K562 (cell line): Measurements from ENCODE around the gene NOP14. TPM values are rescaled to one million over a fixed set of nuclear protein-coding genes. Genes with fewer than 3 reads are reported as not detected.
A peak's percentile ranks its signal among the peaks of the same experiment; 100 is the strongest.

Experiments used
- BACH1 ChIP-seq: fragments of 200-800 bp; sonication (Bioruptor generic); IDR thresholded peaks from 2 replicates; pipeline ENCODE4 v1.6.1; 2016; ENCODE audit warnings: missing genetic modification characterization, missing compliant biosample characterization
- DPF2 ChIP-seq: fragments of 450-650 bp; IDR thresholded peaks from 2 replicates; pipeline ENCODE4 v1.6.1; 2016
- EHMT2 ChIP-seq: fragments of 450-650 bp; IDR thresholded peaks from 2 replicates; pipeline ENCODE4 v1.6.1; 2018; ENCODE audit warnings: antibody characterized with exemption
- FIP1L1 ChIP-seq: fragments of 200-400 bp; formaldehyde crosslinking; IDR thresholded peaks from 2 replicates; pipeline ENCODE4 v1.6.1; 2018; ENCODE audit warnings: mild to moderate bottlenecking, low read depth, low read length; ENCODE audit not compliant: poor library complexity, severe bottlenecking
- FOXK2 ChIP-seq, 2 experiments: fragments of 450-650 bp; IDR thresholded peaks in 1 of 2; conservative IDR thresholded peaks in 1 of 2; 2 replicates each; pipeline ENCODE4 v1.6.1; 2016; ENCODE audit warnings: low read depth in 2 of 2, mild to moderate bottlenecking in 1 of 2
- HMGN3 ChIP-seq: IDR thresholded peaks from 2 replicates; pipeline ENCODE4 v1.6.1; 2011; ENCODE audit warnings: borderline replicate concordance, low read depth, mild to moderate bottlenecking, mixed read lengths, low read length; ENCODE audit not compliant: insufficient read length; ENCODE audit errors: extremely low read depth
- HSF4 ChIP-seq: fragments of 250-450 bp; sonication (Bioruptor Pico); IDR thresholded peaks from 2 replicates; pipeline ENCODE4 v2.1.2; 2022; ENCODE audit warnings: mild to moderate bottlenecking, moderate library complexity, borderline replicate concordance
- IRF9 ChIP-seq: fragments of 450-650 bp; IDR thresholded peaks from 2 replicates; pipeline ENCODE4 v1.6.1; 2016; ENCODE audit warnings: missing biosample characterization, missing genetic modification characterization
- SRF ChIP-seq, 2 experiments: fragments of 250-450, 450-650 bp in 1 of 2; sonication (Bioruptor Pico) in 1 of 2; sonication (generic) in 1 of 2; formaldehyde crosslinking; IDR thresholded peaks; 2 replicates each; pipeline versions ENCODE4 v1.5.0 to v1.5.1; 2020 to 2022; ENCODE audit warnings: mild to moderate bottlenecking in 1 of 2, missing genetic modification reagents in 1 of 2
- SUPT5H ChIP-seq: fragments of 450-650 bp; IDR thresholded peaks from 2 replicates; pipeline ENCODE4 v1.6.1; 2016
- THRB ChIP-seq: fragments of 450-650 bp; formaldehyde crosslinking; conservative IDR thresholded peaks from 2 replicates; pipeline ENCODE4 v1.4.0; 2022; ENCODE audit warnings: mild to moderate bottlenecking, missing genetic modification characterization
- ZC3H8 ChIP-seq: fragments of 450-650 bp; IDR thresholded peaks from 2 replicates; pipeline ENCODE4 v1.6.1; 2017
- polyA plus RNA-seq, 8 experiments: library from polyadenylated mRNA; depleted of rRNA in 4 of 8; stranded (reverse) in 5 of 8; unstranded in 3 of 8; fragments of >200 nt; fragmentation: Nextera tagmentation in 2 of 8; fragmentation: Illumina TruSeq in 1 of 8; extraction: Ambion mirVana in 2 of 8; extraction: Trizol in 1 of 8; gene quantifications; 2 replicates each; pipeline versions ENCODE4 v1.2.1 to v1.2.3, GENCODE V29; 2011 to 2014; ENCODE audit warnings: inconsistent platforms in 1 of 8, missing spikeins in 1 of 8
- total RNA-seq, 7 experiments: library from RNA; depleted of rRNA in 6 of 7; stranded (reverse); fragments of >200 nt in 6 of 7; fragmentation: Illumina TruSeq in 2 of 7; extraction: Trizol in 2 of 7; gene quantifications; 2 replicates each; pipeline versions ENCODE4 v1.2.1 to v1.2.3, GENCODE V29; 2011 to 2021; ENCODE audit warnings: low replicate concordance in 1 of 7
- TF ChIP-seq, protein P1 (sequence below): fragments of 450-650 bp; IDR thresholded peaks from 2 replicates; pipeline ENCODE4 v1.6.1; 2017; ENCODE audit warnings: antibody characterized with exemption

NOP14 gene
- total and polyA plus RNA-seq, 9 of the 15 experiments (the other 6 are each of a cell fraction or from before 2014, with no cell fraction given): 12.7 to 76.0 (median 50.9) TPM

DNA sequence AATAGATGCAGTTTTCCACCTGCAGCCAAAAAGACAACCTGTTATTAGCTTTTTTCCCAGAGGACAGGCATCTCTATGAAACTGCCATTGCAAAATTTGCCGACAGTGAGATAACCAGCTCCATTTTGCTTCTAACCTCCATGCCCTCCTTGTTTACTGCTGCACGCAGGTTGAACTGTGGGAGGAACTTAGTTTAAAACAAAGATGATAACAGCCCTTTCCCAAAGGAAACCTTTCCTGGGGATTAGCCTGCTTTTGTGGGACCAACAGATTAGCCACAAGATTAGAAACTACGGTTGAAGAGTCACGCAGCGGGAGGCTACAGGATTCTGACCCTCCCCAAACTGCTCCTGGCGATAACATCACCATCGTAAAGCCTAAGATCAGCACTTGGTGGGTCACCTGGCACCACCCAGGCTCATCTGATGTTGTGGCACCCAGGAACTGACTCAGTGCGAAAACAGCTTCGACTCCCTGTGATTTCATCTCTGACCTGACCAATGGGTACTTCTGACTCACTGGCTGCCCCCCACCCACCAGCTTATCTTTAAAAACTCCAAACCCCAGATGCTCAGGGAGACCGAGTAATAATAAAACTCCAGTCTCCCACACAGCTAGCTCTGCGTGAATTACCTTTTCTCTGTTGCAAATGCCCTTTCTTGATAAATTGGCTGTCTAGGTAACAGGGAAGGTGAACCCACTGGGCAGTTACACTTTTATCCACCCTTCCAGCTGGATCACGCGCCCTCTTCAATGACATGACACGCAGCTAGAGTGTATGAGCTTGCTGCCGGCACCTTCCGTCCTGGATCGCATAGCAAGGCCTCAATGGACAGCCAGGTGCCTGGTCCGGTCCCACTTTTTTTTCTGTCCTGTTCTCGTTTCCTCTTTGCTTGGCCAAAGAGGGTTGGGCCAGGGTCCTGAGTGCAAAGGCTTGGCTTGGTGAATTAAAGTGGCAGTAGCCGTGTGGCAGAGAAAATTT is 27.2 kb downstream of the NOP14 start (continued):
- peak in 1 of 2 experiments; percentile 64; a peak in 2 of 4 replicates for TF ChIP-seq FOXK2 (conservative IDR thresholded peaks at IDR 0.05 in 1 of 2, IDR thresholded peaks at IDR 0.05 in 1 of 2; ENCODE audit: low read depth in 2 of 2)
- TF ChIP-seq, protein P1, sequence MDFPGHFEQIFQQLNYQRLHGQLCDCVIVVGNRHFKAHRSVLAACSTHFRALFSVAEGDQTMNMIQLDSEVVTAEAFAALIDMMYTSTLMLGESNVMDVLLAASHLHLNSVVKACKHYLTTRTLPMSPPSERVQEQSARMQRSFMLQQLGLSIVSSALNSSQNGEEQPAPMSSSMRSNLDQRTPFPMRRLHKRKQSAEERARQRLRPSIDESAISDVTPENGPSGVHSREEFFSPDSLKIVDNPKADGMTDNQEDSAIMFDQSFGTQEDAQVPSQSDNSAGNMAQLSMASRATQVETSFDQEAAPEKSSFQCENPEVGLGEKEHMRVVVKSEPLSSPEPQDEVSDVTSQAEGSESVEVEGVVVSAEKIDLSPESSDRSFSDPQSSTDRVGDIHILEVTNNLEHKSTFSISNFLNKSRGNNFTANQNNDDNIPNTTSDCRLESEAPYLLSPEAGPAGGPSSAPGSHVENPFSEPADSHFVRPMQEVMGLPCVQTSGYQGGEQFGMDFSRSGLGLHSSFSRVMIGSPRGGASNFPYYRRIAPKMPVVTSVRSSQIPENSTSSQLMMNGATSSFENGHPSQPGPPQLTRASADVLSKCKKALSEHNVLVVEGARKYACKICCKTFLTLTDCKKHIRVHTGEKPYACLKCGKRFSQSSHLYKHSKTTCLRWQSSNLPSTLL: no peak
- no peak for TF ChIP-seq BACH1 (tag)
- TF ChIP-seq HMGN3: no peak
- no peak for TF ChIP-seq EHMT2
- TF ChIP-seq SUPT5H: 0 out of 2 replicates have a peak, but pooled peaks have one; percentile 24
- TF ChIP-seq ZC3H8: no peak
- no peak for TF ChIP-seq SRF (CRISPR knock-in tag; IDR thresholded peaks at IDR 0.05)
- TF ChIP-seq IRF9 (tag): no peak
- TF ChIP-seq THRB (CRISPR knock-in tag): no peak
- no peak for TF ChIP-seq FIP1L1
- TF ChIP-seq HSF4 (CRISPR knock-in tag): no peak
- TF ChIP-seq DPF2: peak; percentile 74
